PC-3 (cell line): ENCODE measurements around the gene PLA2G4F. TPM values are rescaled to one million over a fixed set of nuclear protein-coding genes. Genes with fewer than 3 reads are reported as not detected.

ENCODE experiments used
- ATAC-seq: fragments of 200-7000 bp; cut with Tn5 transposase; 2 replicates; pipeline ENCODE4 v1.9.1; 2020; ENCODE audit warnings: mild to moderate bottlenecking, moderate library complexity
- BruUV-seq: library from RNA; stranded (reverse); fragments of 400-500 nt; replicated peaks from 2 replicates; lab custom pipeline; 2021; lab: Mats Ljungman, UMichigan
- CTCF ChIA-PET: fragments of 300-600 bp; sonication (Branson Sonifier 250); formaldehyde crosslinking; loops from one replicate; lab custom pipeline; 2022; ENCODE audit warnings: antibody characterized with exemption; lab: Charles Lee
- POLR2A ChIA-PET: fragments of 300-600 bp; sonication (Branson Sonifier 250); formaldehyde crosslinking; loops from one replicate; lab custom pipeline; 2022; ENCODE audit warnings: antibody characterized with exemption; ENCODE audit not compliant: unreplicated experiment; lab: Charles Lee
- DNase-seq: peaks from one replicate; pipeline ENCODE4 v3.0.0-alpha.2; 2015
- H2AFZ ChIP-seq: fragments of 300-600 bp; sonication (generic); 2 replicates; pipeline ENCODE4 v1.6.0; 2016; ENCODE audit warnings: antibody characterized with exemption, low read length
- H3F3A ChIP-seq: fragments of 300-600 bp; sonication (generic); one replicate; pipeline ENCODE4 v1.6.0; 2017; ENCODE audit warnings: antibody characterized with exemption, low read length, control low read depth, mild to moderate bottlenecking; ENCODE audit not compliant: unreplicated experiment
- H3K27ac ChIP-seq: fragments of 300-600 bp; sonication (generic); 2 replicates; pipeline ENCODE4 v1.5.1; 2016; ENCODE audit warnings: mild to moderate bottlenecking, low read length
- H3K27me3 ChIP-seq: fragments of 300-600 bp; sonication (generic); 2 replicates; pipeline ENCODE4 v1.6.1; 2016; ENCODE audit warnings: low read length, mixed read lengths
- H3K36me3 ChIP-seq: fragments of 300-600 bp; sonication (generic); 2 replicates; pipeline ENCODE4 v1.6.1; 2016; ENCODE audit warnings: low read depth, mixed run types, low read length, mixed read lengths
- H3K4me1 ChIP-seq: fragments of 300-600 bp; sonication (generic); 2 replicates; pipeline ENCODE4 v1.5.1; 2016; ENCODE audit warnings: low read length; ENCODE audit not compliant: insufficient read depth
- H3K4me2 ChIP-seq: fragments of 300-600 bp; sonication (generic); 2 replicates; pipeline ENCODE4 v1.6.0; 2016; ENCODE audit warnings: low read length
- H3K4me3 ChIP-seq: fragments of 300-600 bp; sonication (generic); 2 replicates; pipeline ENCODE4 v1.5.1; 2016; ENCODE audit warnings: mild to moderate bottlenecking, low read length, mixed read lengths
- H3K79me2 ChIP-seq: fragments of 300-600 bp; sonication (generic); 2 replicates; pipeline ENCODE4 v1.6.1; 2017; ENCODE audit warnings: low read length, mixed read lengths
- H3K9ac ChIP-seq: fragments of 300-600 bp; sonication (generic); 2 replicates; pipeline ENCODE4 v1.6.0; 2016; ENCODE audit warnings: mild to moderate bottlenecking, low read length
- H3K9me2 ChIP-seq: fragments of 300-600 bp; sonication (generic); replicated peaks from 2 replicates; pipeline ENCODE4 v1.6.1; 2016; ENCODE audit warnings: mixed run types, low read length, mixed read lengths
- H3K9me3 ChIP-seq: fragments of 300-600 bp; sonication (generic); 2 replicates; pipeline ENCODE4 v1.6.1; 2016; ENCODE audit warnings: low read length, mixed read lengths
- H4K20me1 ChIP-seq: fragments of 300-600 bp; sonication (generic); 2 replicates; pipeline ENCODE4 v1.6.1; 2016; ENCODE audit warnings: low read length, mixed read lengths
- CTCF ChIP-seq: fragments of 300-600 bp; sonication (generic); conservative IDR thresholded peaks from 2 replicates; pipeline ENCODE4 v1.5.1; 2017; ENCODE audit warnings: antibody characterized with exemption, low read depth, mild to moderate bottlenecking, low read length
- EZH2 ChIP-seq: fragments of 300-600 bp; sonication (generic); IDR thresholded peaks from one replicate; pipeline ENCODE4 v1.6.1; 2017; ENCODE audit warnings: antibody characterized with exemption, mild to moderate bottlenecking, low read length; ENCODE audit not compliant: unreplicated experiment
- EZH2phosphoT487 ChIP-seq: fragments of 300-600 bp; sonication (generic); IDR thresholded peaks from 2 replicates; pipeline ENCODE4 v1.6.1; 2018; ENCODE audit warnings: mild to moderate bottlenecking, antibody characterized with exemption, low read length, borderline replicate concordance
- intact Hi-C: fragments of 100-400 bp; cut with micrococcal nuclease; formaldehyde crosslinking; loops from 2 replicates; pipeline ENCODE4 v1.9.0; 2023
- total RNA-seq: library from RNA; depleted of rRNA; stranded (reverse); fragments of >200 nt; gene quantifications from 2 replicates; pipeline ENCODE4 v1.2.3, GENCODE V29; 2014

Gene PLA2G4F
- total RNA-seq, 1 experiment from 2014 or later = 5.8 TPM

GRCh38 chr15:42106288-42106687, 50.1 kb downstream of the PLA2G4F start:
- no peaks in the 10 kb centered on the region for H3K9me3 ChIP-seq
- no peaks in the 10 kb centered on the region for H3K79me2 ChIP-seq
- H4K20me1 ChIP-seq = no peaks in the 10 kb centered on the region
- no peak overlapping the region for H3K4me3 ChIP-seq
- ATAC-seq (no peak), DNase-seq (no peak)
- intact Hi-C loops = no loop called here
- CTCF ChIA-PET = interaction anchor here (0.7 kb wide), 1 partner anchor 365 kb away, joined by 3 read pairs; no protein-coding TSS in a partner anchor
- no peak overlapping the region for H2AFZ ChIP-seq
- no peak overlapping the region for H3K9ac ChIP-seq
- no peak overlapping the region for H3K27ac ChIP-seq
- H3K9me2 ChIP-seq = no peaks in the 10 kb centered on the region
- POLR2A ChIA-PET = no interaction called here
- BruUV-seq = no TSS peak
- peaks cover 6% of the 10 kb centered on the region; the same call in 1 of the 2 replicates for H3K4me1 ChIP-seq
- no peaks in the 10 kb centered on the region for H3F3A ChIP-seq
- TF ChIP-seq EZH2phosphoT487 (no peak), CTCF (no peak), EZH2 (no peak)
- no peak overlapping the region for H3K4me2 ChIP-seq
- H3K36me3 ChIP-seq = no peaks in the 10 kb centered on the region
- no peaks in the 10 kb centered on the region for H3K27me3 ChIP-seq

GRCh38 chr15:42104095-42104891, 52.1 kb downstream of the PLA2G4F start:
- Histone ChIP-seq H3K36me3 (no peaks in the 10 kb centered on the region), H3K27ac (no peak overlapping the region), H3K9me2 (no peaks in the 10 kb centered on the region), H3F3A (no peaks in the 10 kb centered on the region), H3K9ac (no peak overlapping the region), H2AFZ (no peak overlapping the region), H3K79me2 (no peaks in the 10 kb centered on the region), H3K4me1 (peaks cover 21% of the 10 kb centered on the region), H3K9me3 (no peaks in the 10 kb centered on the region), H3K27me3 (no peaks in the 10 kb centered on the region), H4K20me1 (no peaks in the 10 kb centered on the region), H3K4me2 (no peak overlapping the region), H3K4me3 (no peak overlapping the region)
- ChIA-PET CTCF (no interaction called here), POLR2A (no interaction called here)
- intact Hi-C loops = no loop called here
- DNase-seq = no peak
- no peak for ATAC-seq
- TF ChIP-seq EZH2phosphoT487 (no peak), CTCF (no peak), EZH2 (no peak)
- BruUV-seq = no TSS peak

- no peaks in the 10 kb centered on the region for H3K9me2 ChIP-seq
- no peaks in the 10 kb centered on the region for H3F3A ChIP-seq
- H3K9me3 ChIP-seq = no peaks in the 10 kb centered on the region
- peak; percentile 36 for DNase-seq
- H3K9ac ChIP-seq = no peak overlapping the region
- CTCF ChIA-PET = no interaction called here
- intact Hi-C loops = no loop called here
- H3K36me3 ChIP-seq = no peaks in the 10 kb centered on the region
- H3K27me3 ChIP-seq = no peaks in the 10 kb centered on the region
- POLR2A ChIA-PET = no interaction called here
- H3K4me2 ChIP-seq = no peak overlapping the region
- TF ChIP-seq EZH2 = no peak
- TF ChIP-seq EZH2phosphoT487 = no peak
- no peak for TF ChIP-seq CTCF
- peak; percentile 19 for ATAC-seq
- no TSS peak for BruUV-seq
- no peak overlapping the region for H3K27ac ChIP-seq
- peaks cover 21% of the 10 kb centered on the region for H3K4me1 ChIP-seq
- H4K20me1 ChIP-seq = no peaks in the 10 kb centered on the region
- H2AFZ ChIP-seq = no peak overlapping the region
- no peak overlapping the region for H3K4me3 ChIP-seq
- no peaks in the 10 kb centered on the region for H3K79me2 ChIP-seq
These were observed 53.7 kb downstream of the PLA2G4F start for GRCh38 chr15:42102646-42103235.
